HuH-7.5 (cell line): ENCODE data around the gene SIRPB2.

Source experiments
- DNase-seq: peaks from one replicate; pipeline ENCODE4 v3.0.0; 2011; ENCODE audit warnings: low spot score

Gene SIRPB2

DNA sequence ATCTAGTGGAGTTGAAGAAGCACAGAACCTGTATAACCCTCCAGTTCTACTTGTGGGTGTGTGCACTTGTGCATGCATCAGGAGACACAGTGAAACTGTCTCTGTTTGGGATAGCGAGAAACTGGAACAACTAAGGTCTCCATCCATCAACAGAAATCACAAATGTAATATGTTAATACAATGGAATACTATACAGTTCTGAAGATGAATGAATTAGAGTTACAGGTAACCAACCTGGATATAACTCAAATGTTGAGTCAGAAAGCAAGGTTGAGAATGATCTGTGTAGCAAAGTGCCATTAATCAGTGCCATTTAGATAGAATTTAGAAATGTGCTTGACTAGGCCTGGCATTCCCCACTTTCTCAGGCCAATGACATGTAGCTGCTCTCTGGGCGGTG lies 20.0 kb downstream of the SIRPB2 start:
- DNase-seq: no peak

DNA sequence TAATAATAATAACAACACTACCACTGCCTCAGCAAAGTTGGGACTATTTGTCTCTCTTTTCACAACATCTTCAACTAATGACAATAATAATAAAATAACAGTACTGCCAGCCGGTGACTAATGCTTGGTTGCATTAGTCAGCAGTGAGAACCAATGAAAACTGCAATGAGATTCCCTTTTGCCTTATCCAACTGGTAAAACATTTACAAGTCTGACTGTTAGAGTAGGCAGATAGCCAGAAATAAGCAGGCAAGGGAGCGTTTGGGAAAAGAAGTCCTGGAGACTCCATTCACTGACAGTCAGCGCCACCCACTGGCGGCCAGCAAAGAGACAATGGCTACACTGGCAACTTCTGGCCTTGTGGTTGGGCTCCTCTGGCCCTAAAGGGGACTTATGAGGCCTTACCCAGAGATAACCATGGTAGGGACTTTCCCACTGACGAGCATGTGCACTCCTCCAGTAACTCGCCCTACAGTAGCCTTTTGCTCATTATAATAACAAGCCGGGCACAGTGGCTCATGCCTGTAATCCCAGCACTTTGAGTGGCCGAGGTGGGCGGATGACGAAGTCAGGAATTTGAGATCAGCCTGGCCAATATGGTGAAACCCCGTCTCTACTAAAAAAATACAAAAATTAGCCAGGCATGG lies 21.2 kb downstream of the SIRPB2 start:
- DNase-seq: peak; percentile 72

DNA sequence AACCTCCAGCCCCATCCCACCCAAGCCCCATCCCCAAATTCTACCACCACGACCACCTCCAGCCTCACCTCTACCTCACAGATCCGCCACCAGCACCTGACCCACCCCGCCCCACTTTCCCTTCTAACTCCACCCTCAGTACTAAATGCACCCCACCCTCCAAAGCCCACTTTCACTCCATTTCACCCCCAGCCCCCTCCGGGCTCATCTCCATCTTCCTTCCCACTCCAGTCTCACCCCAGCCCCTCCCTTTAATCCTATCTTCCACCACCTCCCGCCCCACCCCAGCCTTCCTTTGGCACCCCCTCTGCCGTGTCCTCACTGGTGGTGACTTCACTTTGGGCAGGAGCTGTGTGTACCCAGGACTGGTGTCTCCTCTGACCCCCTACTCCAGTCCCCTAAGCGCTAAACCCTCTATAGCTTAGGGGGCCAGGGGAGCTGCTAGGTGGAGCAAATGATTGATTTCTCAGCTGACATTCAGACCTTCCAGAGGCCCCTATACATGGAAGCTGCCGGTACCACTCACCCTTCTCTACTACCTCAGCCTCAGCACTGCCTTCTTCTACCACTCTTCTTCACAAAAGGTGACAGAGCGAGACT lies 21.8 kb downstream of the SIRPB2 start:
- peak; percentile 15 for DNase-seq

DNA sequence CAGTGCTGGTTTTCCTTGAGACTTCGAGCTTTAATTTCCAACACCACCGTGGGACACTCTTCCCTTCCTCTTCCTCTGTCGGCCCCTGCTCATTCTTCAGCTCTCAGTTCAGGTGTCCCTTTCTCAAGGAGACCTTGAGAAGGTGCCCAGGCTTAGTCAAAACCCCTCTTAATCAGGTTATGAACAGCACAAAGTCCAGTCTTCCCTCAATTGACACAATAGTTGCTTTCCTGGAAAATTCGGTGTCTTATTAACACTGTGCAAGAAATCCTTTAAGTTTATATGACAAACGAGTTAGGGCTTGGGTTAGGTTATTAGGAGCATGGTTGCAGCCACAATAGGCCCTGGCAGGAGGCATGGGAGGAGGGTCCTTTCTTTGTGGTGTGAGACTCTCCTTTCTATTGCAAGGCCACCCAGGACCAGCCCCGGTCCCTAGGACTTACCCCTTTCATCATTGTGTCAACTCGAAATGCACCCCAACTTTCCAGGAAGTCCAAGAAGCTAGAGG lies 23.0 kb downstream of the SIRPB2 start:
- DNase-seq: no peak

DNA sequence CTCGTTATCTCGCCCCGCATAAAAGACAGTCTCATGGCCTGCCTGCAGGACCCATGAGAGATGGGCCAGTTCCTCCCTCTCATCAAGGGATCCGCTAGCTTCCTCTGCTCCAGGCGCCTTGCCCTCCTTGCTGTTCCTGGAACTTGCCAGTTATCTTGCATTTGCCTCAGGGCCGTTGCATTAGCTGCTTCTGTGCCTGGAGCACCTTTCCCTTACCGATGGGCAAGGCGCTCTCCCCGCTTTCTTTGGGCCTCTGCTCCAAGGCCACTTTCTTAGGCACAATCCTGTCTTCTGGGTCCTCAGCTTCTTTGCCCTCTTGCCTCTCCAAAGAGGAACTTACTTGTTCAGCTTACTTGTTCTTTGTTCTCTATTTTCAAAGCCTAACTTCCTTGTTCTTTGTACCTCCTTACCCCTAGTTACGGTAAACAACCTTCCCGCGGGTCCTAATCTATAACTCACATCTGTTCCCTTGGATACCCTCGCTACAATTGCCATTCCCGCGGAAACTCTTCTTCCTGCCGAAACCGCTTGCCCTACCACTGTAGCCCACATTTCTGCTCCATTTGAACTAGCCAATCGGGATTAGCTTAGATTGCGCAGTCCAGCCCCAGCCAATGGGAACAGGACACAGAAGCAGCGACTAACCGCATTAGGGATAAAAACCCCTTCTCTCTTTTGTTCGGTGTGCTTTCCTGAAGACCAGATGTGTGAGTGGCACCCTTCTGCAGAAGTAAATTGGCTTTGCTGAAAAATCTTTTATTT lies 23.7 kb downstream of the SIRPB2 start:
- no peak for DNase-seq

DNA sequence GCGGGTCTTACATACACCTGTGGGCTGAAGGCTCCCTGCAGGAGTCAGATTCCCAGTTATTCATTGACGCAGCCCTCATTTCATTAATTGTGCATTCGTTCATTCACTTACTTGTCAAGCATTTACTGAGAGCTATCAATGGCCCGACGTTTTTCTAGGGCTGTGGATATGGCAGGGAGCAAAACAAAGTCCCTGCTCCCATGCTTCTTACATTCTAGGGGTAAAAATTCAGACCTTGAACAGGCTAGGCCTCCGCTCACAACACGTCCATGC lies 24.2 kb downstream of the SIRPB2 start:
- DNase-seq: no peak

DNA sequence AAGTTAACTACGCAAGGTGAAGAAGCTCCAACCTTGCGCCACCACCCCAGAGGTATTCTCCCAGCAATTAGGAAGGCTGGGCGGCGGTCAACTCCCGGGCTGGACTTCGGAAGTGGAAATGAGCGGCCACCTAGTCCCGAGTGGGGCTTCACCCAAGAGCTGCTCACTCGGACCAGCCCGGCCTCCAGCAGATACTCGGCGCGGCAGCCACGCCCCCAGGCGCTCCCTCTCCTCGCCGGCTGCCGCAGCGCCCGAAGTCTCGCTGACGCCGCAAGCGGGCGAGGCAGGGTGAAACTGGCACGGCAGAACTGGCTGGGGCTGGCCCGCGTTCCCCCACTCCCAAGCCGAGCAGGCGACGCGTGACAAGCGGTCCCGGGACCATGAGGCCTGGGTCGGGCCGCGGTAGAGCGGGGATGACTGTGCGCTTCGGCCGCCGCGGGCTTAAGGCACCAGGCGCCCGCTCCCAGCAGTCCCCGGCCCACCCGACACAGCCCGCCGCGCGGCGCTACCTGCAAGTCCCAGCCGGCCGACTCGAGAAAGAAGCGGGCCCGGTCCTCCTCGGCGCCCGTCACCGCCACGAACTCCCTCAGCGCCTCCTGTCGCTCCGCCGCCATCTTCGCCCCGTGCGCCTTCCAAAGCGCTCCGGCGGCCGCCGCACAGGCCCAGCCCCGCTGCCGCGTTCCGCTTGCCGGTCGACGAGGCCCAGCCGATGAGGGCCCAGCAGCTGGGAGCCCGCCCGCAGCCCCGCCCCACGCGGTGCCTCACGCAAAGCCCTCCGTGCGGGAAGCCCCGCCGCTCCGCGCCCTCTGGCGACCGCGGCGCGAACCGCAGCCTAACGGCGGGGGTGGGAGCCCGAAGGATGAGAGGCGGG lies 24.8 kb downstream of the SIRPB2 start, which contains the start of gene NSFL1C:
TSS of gene NSFL1C (minus strand) at position 639 of the 871 bp plus-strand sequence. CDS start at position 614, 25 bp downstream.
- DNase-seq: peak; percentile 94

DNA sequence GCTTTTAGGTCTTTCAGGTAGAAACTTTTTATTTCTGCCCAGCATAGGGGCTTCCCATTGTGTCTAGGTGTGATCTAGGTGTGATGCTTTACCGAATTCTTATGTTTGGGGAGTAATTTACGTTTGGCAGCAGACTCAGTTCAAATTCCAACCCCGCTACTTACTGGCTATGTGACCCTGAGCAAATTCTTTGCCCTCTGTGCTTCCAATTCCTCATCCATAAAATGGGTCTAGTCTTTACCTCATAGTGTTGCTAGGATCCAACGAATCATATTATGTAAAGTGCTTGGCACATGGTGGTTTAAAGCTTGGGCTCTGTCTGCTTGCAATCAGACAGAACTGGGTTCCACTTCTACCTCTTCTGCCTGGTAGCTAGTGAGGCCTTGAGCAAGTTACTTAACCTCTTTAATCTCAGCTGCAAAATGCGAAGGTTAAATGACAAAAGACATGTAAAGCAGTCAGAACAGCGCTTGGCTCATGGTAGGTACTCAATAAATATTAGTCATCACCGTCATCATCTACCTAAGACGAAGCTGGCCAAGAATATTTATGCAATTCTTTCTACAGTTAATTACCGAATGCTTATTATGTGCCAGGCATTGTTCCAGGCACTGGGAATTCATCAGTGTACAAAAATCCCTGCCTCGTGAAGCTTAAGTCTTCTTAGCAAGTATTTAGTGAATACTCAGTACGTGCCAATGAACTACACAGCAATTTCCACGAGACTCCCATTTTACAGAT lies 25.6 kb downstream of the SIRPB2 start:
- no peak for DNase-seq

DNA sequence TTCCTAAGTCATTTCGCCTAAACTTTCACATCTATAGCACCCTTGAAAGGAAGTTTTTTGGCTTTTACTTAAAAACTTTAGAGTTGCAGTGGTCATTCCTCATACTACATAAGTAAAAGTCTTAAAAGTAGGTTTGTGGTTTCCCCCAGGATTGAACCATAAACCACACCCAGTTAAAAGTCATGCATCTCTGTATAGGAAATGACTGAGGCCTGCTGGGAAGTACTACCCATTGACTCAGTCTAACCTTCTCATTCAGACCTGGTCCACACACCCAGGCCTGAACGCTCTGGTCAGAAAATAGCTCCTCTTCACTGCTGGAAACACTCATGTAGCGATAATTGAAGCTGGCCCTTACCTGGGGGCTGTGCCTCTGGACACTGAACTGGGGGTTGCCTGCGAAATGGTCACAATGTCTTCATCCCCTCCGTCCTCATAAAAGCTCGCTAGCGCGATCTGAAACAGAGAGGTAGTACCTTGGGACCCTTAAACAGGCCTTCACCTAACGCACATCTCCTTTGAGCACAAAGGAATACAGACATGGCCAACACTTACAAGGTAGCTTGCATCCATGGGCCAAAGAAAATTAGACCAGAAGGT lies 27.1 kb downstream of the SIRPB2 start:
- DNase-seq: no peak

DNA sequence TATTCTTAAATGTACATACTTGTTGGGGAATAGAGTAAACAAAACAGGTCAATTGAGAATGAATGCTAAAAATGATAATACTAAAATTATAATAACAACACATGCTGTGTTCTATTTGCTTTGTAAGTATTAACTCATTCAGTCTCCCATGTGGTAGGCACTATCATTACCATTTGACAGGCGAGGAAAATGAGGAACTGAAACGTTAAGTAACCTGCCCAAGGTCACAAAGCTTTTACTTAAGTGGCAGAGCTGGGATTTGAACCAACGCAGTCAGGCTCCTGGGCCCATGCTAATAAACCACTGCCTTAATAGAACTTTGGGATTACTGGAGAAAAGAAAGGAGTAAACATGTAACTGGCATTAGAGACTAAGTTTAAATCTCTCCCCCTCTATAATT lies 28.4 kb downstream of the SIRPB2 start:
- no peak for DNase-seq

DNA sequence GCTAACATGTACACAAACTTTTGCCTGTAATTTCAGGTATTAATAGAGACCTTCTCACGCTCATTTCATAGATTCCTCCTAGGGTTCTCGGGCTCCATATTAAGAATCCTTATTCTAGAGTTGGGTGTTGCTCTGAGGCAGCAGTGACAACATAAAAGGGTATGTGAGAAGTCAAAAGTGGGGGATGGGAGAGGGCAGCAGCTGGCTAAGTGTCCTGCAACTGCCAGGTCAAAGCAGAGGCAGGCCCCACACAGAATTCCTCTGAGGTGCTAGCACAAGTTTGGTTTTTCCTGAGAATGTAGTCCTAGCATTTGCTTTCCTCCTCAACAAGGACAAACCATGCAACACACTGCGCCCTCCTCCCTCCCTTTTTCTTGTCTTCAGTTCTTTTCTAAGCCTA lies 29.2 kb downstream of the SIRPB2 start:
- no peak for DNase-seq

DNA sequence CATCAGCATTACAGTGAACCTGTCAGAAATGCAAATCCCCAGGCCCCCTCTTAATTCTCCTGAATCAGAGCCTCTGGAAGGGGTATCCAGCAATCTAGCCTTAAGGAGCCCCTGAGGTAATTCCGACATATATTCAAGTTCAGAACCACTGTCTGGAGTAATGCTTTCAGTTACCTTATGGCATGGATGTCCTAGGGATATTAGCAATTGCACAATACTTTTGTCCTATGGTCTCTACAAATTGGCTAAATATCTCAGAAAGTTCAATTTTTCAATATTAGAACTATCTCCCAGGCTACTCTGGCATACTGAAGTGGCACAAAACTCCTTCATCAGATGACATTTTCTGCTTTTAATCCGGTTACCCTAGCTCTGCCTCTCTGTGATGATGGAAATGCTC lies 30.9 kb downstream of the SIRPB2 start:
- DNase-seq: no peak

DNA sequence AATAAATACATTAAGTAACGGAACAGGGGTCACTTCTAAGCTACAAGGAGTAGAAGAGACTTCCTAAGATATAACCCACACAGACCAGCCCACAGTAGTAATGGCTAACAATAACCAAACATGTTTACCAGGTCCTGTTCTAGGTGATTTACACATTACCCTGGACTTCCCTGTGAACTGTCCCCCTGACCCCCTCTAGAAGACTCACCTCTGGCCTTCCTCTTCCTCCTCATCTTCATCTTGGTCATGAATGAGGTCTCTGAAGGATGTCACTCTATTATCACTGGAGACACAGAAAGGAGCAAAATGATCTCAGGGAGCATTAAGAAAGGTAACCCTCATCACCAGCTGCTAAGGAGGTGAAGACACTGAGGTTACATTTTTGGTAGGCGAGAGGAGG lies 33.2 kb downstream of the SIRPB2 start:
- no peak for DNase-seq

DNA sequence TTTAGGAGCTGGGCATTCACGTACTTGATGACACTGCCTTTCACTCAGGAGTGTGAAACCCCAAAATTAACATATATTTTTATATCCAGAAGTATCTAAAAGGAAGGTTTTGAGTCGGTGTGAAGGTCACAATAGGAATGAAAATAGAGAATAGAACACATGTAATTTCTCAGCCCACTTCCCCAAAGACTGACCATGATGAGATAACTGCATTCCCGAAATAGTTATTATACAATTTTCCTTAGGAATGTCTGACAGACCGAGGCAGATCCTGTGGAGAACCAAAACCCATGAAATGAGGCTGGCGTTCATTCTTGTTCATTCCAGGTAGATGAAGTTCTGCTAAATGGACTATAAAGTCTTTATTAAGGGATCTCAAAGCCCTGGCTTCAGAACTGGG lies 34.9 kb downstream of the SIRPB2 start:
- DNase-seq: no peak

DNA sequence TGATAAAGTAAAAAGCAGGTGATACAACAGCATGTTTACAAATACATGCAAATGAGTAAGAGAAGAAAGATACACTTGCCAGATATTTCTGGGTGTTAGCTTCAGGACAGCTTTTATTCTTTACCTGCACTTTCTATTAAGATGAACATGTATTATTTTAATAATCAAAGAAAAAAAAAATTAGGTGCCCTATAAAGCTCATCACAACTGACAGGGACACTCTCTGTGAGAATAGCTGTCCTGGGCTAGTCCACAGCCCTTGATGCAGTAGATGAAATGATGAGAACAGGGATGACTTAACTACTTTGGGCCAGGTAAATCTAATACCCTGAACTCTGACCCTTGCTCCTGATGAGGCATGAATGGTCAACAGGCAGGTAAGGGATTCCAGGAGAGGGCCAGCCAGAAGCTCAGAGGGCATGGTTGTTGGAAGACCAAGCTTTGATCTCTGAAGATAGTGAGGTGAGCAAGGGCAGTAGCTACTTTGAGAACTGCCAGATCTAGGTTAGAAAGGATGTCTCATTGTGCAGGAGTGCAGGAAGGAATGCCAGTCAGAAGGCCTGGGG lies 40.2 kb downstream of the SIRPB2 start:
- no peak for DNase-seq

DNA sequence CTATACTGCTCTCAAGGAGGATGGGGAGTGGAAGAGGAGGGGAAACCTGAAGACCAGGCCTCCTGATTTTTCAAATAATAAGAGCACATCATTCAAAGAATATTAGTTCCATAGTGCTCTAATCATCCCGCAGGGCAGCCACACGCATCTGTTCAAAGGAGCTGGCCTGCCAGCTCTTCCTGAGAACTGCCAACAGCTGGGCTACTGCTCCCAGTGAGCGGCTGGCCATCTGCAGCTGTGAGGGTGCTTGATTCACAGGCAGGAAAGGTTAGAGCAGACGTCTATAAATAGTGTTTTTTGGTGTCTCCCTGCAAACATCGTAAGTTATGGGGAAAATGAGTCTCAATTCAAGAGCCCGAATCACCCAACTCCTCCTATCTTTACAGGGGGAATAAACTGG lies 41.9 kb downstream of the SIRPB2 start:
- DNase-seq: no peak

DNA sequence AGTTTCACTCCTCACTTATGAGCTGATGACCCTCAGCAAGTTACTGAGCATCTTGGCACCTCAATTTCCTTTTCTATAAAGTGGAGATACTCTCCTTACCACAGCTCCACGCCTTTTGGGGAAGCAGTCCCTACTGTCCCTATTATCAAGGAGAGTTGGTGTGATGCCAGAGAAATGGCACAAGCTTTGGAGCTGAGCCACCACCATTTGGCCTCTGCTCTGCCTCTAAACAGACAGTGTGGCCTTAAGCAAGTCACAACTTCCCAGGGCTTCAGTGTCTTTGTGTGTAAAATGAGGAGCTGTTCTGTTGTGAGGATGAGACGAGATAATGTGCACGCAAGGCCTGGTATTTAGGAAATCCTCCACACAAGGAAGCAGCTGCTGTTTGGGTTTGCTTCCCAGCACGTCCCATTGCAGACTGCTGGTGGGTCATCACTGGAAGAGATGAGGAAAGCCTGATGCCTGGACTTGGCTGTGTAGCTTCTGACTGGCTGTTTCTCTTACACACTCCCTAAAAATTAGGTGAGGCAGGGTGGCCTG lies 43.1 kb downstream of the SIRPB2 start:
- no peak for DNase-seq

DNA sequence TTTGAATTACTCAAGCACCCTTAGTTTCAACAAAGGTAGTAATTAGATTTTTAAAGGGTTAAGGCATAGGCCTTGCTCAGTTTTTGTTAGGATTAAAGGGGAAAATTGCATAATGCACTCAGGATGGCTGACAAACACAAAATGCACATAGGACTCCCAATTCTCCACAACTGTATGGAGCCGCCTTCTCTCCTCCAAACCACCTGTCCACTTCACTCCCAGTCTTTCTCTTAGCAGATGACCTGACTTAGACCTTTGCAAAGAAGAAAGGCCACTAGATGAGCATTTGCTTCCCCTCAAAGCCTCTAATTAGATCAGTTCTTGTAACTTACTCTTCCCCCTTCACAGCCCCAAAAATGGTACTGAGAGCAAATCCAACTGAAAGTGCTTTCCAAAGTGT lies 44.7 kb downstream of the SIRPB2 start:
- DNase-seq: no peak

DNA sequence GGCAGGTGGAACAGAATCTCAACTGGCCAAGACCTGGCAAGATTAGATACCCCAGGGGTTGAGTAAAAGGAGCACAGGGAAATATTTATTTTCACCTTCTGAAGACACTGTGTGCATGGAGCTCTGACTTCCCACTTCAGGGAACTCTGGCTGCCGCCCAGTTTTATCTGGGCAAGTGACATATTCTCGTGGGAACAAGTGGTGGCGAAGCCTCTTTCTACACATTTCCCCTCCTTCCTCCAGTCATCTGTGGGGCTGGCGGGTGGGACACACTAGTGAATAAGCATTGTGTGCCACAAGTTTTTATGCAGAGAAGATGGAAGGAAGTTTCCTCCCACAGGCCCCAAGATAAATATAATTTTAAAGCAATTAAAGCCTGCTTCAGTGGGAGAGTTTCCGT lies 48.1 kb downstream of the SIRPB2 start:
- DNase-seq: no peak

DNA sequence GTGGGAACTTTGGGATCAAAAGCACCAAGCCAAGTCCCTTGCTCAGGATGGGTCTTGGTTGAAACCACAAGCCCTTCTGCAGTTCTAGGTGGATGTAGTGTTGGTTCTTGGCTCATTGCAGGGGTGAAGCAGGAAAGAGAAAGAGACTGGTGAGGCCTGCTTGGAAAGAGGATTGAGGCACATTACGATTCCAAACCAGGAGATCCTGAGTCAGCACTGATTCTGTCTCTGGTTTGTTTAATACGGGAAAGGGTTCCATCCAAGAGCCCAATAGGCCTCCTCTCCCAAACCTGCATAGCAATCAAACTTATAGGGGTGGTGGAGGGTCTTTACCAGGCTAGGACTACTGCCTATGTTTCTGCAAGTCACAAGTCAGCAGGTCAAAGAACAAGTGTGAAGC lies 48.9 kb downstream of the SIRPB2 start:
- no peak for DNase-seq

DNA sequence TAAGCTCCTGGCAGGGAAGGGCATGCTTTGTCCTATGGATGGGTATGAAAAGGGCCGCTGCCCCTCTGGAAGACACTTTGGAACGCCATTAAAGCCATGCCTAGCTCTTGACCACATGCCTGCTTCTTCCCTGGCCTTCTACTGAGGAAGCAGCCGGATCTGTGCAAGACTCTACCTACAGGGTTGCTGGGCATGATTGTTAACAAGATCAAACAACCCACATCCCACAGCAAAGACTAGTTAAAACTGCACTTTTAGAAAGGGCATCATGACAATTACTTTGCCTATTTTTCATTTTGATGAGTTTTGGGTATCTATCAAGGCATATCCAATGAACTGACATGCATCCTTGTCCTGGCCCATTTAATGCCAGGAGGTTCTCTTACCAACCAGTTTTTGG lies 50.1 kb downstream of the SIRPB2 start:
- DNase-seq: no peak
